HG02610 (cell line): Measurements from ENCODE around the gene MSMO1.
A peak's percentile ranks its signal among the peaks of the same experiment; 100 is the strongest.

Experiments used
- ATAC-seq: cut with Tn5 transposase; IDR thresholded peaks from one replicate; pipeline ENCODE4 v1.9.1; 2021; ENCODE audit warnings: mild to moderate bottlenecking, moderate library complexity; ENCODE audit not compliant: unreplicated experiment

The MSMO1 gene

GRCh38 chr4:165359506-165359905, 32.0 kb downstream of the MSMO1 start:
- ATAC-seq = no peak

GRCh38 chr4:165360041-165360695, 32.7 kb downstream of the MSMO1 start:
- no peak for ATAC-seq

DNA sequence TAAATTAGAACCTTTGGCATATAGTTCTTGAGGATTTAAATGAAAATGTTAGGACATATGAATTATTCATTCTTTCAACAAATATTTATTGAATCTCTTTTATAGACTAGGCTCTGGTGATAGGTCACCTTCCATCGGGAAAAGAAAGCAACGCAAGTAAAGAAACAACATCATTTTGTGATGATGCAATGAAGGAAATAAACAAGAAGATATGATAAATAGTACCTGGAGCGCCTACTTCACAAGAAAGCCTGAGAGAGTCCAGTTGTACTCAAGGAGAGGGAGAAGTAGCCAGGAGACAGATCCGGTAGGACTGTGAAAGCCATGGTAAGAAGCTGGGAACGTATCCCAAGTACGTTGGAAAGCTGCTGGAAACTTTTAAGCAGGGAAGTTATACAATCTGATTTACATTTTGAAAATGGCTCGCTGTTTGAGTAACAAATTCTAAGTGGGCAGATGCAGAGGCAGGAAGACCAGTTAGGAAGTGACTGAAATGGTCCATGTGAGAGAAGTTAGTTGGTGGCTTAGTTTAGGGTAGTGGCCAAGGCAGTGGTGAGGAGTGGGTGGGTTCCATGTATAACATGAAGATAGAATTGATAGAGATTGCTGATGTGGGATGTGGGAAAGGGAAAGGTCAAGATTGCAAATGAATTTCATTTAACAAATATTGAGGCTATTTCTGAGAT, 33.7 kb downstream of the MSMO1 start:
- no peak for ATAC-seq

GRCh38 chr4:165361810-165362209, 34.3 kb downstream of the MSMO1 start:
- no peak for ATAC-seq

GRCh38 chr4:165364452-165365080, 37.1 kb downstream of the MSMO1 start:
- ATAC-seq = no peak

DNA sequence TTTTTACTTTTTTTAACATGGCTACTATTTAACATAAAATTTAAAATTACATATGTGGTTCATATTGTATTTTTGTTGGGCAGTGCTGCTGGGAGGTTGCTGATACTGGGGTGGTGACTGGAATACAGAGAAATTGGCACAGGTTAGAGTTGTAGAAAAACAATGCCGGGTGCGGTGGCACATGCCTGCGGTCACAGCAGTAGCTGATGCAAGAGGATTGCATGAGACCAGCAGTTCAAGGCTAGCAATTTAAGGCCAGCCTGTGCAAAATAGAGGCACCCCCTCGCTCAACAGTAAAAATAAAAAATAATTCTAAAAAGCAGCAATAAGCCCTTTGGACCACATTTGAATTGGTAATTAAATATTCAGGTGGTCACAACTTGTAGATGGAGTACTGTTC, 39.6 kb downstream of the MSMO1 start:
- no peak for ATAC-seq

GRCh38 chr4:165368114-165368513, 40.6 kb downstream of the MSMO1 start:
- ATAC-seq = no peak

DNA sequence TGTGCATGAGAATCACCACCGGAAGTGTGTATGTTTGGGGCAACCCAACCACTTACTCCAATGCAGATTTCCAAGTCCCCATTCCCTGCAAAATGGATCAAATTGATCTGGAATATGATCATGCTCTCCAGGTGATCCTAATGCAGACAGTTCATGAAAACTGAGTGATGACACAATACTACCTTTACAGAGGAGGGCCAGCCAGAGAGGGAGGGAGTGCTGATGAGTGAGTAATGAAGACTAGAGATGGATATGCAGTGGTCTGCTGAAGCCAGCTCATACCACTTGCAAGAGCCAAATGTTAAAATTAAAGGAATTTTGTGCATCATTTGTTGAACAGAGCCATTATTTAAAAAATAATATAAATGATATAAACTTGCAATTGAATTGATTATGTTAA, 41.1 kb downstream of the MSMO1 start:
- ATAC-seq = no peak

- no peak for ATAC-seq
Observed at GRCh38 chr4:165369522-165369921, 42.1 kb downstream of the MSMO1 start.

DNA sequence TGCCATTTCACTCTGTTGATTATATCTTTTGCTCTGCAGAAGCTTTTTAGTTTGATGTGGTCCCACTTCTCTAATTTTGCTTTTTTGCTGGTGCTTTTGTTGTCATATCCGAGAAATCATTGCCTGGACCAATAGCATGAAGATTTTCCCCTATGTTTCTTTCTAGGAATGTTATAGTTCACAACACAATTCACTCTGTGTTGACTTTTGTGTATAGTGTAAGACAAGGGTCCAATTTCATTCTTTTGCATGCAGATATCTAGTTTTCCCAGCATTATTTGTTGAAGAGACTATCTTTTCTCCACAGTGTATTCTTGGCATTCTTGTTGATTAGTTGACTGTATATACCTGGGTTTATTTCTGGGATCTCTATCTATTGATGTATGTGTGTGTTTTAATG, 43.1 kb downstream of the MSMO1 start:
- no peak for ATAC-seq

GRCh38 chr4:165375465-165375864, 48.0 kb downstream of the MSMO1 start:
- no peak for ATAC-seq

DNA sequence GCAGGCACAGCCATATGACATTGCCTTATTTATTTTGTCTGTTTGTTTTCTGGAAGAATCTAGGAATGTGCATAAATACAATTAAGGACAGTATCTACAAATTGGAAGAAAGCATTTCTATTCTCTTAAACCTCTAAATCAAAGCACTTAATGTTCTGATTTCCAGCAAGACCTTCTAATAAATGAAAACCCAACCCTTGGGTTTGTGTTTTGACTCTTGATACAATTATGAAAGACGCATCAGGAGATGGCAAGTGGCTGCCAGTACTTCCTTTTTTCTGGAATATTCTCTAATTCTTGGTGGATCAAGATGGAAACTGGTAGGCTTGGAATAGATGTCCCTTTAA, 50.9 kb downstream of the MSMO1 start:
- no peak for ATAC-seq

DNA sequence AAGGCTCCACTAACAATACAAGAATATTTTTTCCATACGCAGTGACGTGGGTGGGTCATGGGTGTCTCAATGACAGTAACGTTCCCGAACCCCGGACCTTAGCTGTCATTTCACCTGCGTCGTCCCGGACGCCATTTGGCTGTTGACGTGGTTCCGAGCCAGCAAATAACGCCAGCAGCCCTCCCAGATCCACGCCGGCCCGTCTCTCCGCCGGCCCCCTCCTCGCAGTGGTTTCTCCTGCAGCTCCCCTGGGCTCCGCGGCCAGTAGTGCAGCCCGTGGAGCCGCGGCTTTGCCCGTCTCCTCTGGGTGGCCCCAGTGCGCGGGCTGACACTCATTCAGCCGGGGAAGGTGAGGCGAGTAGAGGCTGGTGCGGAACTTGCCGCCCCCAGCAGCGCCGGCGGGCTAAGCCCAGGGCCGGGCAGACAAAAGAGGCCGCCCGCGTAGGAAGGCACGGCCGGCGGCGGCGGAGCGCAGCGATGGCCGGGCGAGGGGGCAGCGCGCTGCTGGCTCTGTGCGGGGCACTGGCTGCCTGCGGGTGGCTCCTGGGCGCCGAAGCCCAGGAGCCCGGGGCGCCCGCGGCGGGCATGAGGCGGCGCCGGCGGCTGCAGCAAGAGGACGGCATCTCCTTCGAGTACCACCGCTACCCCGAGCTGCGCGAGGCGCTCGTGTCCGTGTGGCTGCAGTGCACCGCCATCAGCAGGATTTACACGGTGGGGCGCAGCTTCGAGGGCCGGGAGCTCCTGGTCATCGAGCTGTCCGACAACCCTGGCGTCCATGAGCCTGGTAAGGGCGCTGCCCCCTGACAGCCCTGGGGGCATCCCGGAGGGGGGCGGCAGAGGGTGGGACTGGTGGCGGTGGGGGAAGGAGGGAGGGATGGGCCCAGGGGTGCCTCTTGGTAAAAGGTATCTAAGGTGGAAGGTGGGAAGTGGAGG, 51.5 kb downstream of the MSMO1 start, which contains the start of gene CPE:
Gene CPE (plus strand): TSS at position 264 of the 933 bp plus-strand sequence. CDS start 214 bp downstream, at position 478.
- ATAC-seq = peak; percentile 79

- ATAC-seq = no peak
Observed at GRCh38 chr4:165379678-165380064, 52.2 kb downstream of the MSMO1 start.

DNA sequence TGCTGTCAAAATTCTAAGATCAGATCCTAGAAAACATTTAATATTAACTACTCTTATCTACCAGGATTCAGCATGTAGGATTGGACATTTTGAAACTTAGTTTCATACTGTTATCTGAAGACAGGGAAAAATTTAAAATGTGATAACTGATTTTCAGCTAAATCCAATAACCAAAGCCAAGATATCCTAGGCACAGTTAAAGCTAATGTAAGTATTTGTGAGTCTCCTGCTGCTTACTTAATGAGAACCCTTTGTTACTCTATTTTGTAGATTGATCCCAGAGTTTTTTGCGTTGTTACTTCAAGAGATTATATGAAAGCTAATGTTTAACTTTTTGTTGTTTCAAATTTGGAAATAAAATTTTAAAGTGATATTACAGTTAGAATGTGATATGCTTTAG, 53.3 kb downstream of the MSMO1 start:
- ATAC-seq = no peak

- ATAC-seq = no peak
Observed at GRCh38 chr4:165381821-165382373, 54.4 kb downstream of the MSMO1 start.

DNA sequence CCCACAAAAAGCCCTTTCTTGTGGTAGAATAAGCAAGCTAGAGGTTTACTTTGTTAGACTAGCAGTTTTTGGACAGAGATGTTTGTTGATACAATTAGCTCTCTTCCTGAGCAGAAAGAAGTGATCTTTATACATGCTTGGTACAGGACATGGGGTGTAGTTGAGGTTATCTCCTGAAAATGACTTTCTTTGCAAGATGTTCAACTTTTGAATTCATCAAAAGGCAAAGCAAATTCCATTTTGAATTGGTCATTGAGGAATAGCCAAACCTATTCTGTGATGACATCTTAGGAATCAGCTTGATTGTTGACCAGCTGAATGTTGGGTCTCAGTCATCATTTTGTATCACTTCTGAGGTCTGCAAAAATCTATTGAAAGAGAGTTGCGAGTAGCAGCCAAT, 55.2 kb downstream of the MSMO1 start:
- no peak for ATAC-seq

DNA sequence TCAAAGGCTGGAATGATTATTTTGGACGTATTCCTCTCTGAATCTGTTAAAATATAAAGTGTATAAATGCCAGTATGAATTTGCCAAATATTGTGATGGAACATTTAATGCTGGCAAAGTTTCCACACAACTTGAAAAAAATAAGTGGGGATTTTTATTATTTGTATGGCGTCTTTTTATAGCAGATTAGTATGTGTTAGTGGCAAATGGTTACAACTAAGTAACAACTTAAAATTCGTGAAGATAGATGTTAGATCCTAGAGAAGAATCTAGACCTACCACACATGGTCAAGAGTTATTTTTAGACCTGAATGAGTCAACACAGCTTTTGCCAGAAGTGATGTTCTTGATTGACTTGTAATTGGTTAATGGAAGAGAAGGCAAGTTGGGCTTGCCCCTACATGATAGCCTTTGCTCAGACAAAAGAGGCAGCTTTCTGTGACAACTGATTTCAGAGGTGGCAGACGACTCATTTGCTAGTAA, 56.2 kb downstream of the MSMO1 start:
- ATAC-seq = no peak

DNA sequence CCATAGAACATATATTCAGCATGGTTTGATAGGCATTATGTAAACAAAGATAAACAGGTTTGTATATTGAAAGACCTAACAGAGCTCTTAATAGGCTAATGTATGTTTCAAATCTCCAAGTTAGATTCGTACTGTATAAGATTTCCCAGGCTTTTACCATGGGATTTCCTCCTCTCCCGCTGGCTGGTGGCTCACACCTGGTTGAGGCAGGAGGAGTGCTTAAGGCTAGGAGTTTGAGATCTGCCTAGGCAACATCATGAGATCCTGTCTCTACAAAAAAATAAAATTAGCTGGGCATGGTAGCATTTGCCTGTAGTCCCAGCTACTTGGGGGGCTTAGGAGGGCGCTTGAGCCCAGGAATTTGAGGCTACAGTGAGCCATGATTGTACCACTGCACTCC, 56.7 kb downstream of the MSMO1 start:
- ATAC-seq = no peak

GRCh38 chr4:165384598-165384997, 57.1 kb downstream of the MSMO1 start:
- no peak for ATAC-seq

DNA sequence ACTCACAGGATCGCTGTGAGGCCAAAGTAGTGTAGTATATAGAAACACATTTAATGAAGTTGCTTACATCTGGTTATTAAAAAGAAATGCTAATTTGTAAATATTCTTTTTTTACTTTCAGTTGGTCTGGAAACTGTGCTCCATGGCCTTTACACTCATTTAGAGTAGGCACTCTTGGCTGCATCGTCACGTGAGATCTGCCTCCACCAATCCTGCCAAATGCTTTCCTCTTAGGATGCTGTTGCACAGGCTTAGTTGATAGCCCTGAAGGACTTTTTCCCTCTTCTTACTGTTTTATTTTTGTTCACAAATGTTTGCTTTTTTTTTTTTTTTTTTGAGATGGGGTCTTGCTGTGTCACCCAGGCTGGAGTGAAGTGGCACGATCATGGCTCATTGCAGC, 57.7 kb downstream of the MSMO1 start:
- no peak for ATAC-seq
